IMR-90 (cell line): Measurements from ENCODE around the gene LIMS2. TPM values are rescaled to one million over a fixed set of nuclear protein-coding genes. Genes with fewer than 3 reads are reported as not detected.

Source experiments
- ATAC-seq: fragments of 200-7000 bp; cut with Tn5 transposase; 2 replicates; pipeline ENCODE4 v1.9.1; 2020; ENCODE audit warnings: low read depth, mild to moderate bottlenecking, moderate library complexity
- BruUV-seq: library from RNA; stranded (reverse); fragments of 400-500 nt; replicated peaks from 2 replicates; lab custom pipeline; 2021; lab: Mats Ljungman, UMichigan
- CTCF ChIA-PET: fragments of 300-600 bp; formaldehyde crosslinking; extraction: SDS; loops from one replicate; lab custom pipeline; 2021; ENCODE audit warnings: antibody characterized with exemption; lab: Yijun Ruan, JAX
- POLR2A ChIA-PET: fragments of 300-600 bp; sonication (Branson Sonifier 250); formaldehyde crosslinking; loops from one replicate; lab custom pipeline; 2022; ENCODE audit warnings: antibody characterized with exemption; ENCODE audit not compliant: unreplicated experiment; lab: Charles Lee
- DNase-seq: peaks from one replicate; pipeline ENCODE4 v3.0.0; 2013
- H2AFZ ChIP-seq: replicated peaks from 2 replicates; pipeline ENCODE3; 2013; ENCODE audit warnings: low read length, mild to moderate bottlenecking; ENCODE audit not compliant: poor library complexity
- H2AK5ac ChIP-seq: 2 replicates; pipeline ENCODE4 v1.6.1; 2013; ENCODE audit warnings: low read depth, low read length, inconsistent platforms
- H2AK9ac ChIP-seq: replicated peaks from 2 replicates; pipeline ENCODE3; 2013; ENCODE audit warnings: mild to moderate bottlenecking, low read depth, low read length, moderate library complexity; ENCODE audit not compliant: poor library complexity
- H2BK120ac ChIP-seq: 2 replicates; pipeline ENCODE4 v1.6.1; 2013; ENCODE audit warnings: low read depth, low read length, inconsistent platforms
- H2BK15ac ChIP-seq: 3 replicates; pipeline ENCODE4 v1.6.1; 2013; ENCODE audit warnings: low read depth, low read length, inconsistent platforms
- H2BK20ac ChIP-seq: 2 replicates; pipeline ENCODE4 v1.6.1; 2013; ENCODE audit warnings: low read depth, mild to moderate bottlenecking, inconsistent platforms, low read length, moderate library complexity
- H2BK5ac ChIP-seq: 2 replicates; pipeline ENCODE4 v1.6.1; 2013; ENCODE audit warnings: mild to moderate bottlenecking, low read depth, low read length, inconsistent platforms; ENCODE audit not compliant: poor library complexity, severe bottlenecking
- H3K14ac ChIP-seq: replicated peaks from 2 replicates; pipeline ENCODE4 v1.6.1; 2013; ENCODE audit warnings: low read depth, low read length, inconsistent platforms
- H3K18ac ChIP-seq: 2 replicates; pipeline ENCODE4 v1.6.1; 2013; ENCODE audit warnings: low read depth, low read length, control low read depth
- H3K23ac ChIP-seq: 2 replicates; pipeline ENCODE4 v1.6.1; 2013; ENCODE audit warnings: low read depth, low read length, inconsistent platforms
- H3K27ac ChIP-seq: 2 replicates; pipeline ENCODE4 v1.5.1; 2013; ENCODE audit warnings: mild to moderate bottlenecking, control low read depth, low read length; ENCODE audit not compliant: insufficient read depth
- H3K27me3 ChIP-seq: 2 replicates; pipeline ENCODE4 v1.6.1; 2013; ENCODE audit warnings: low read length; ENCODE audit not compliant: control insufficient read depth, insufficient read depth
- H3K36me3 ChIP-seq: 2 replicates; pipeline ENCODE4 v1.6.1; 2013; ENCODE audit warnings: low read length, mixed read lengths; ENCODE audit not compliant: control insufficient read depth, insufficient read depth
- H3K4ac ChIP-seq: 2 replicates; pipeline ENCODE4 v1.6.1; 2013; ENCODE audit warnings: low read depth, low read length, inconsistent platforms
- H3K4me1 ChIP-seq: 2 replicates; pipeline ENCODE4 v1.6.1; 2013; ENCODE audit warnings: low read length, mixed read lengths; ENCODE audit not compliant: control insufficient read depth, insufficient read depth
- H3K4me2 ChIP-seq: 2 replicates; pipeline ENCODE4 v1.6.1; 2013; ENCODE audit warnings: low read depth, mild to moderate bottlenecking, control low read depth, low read length, moderate library complexity
- H3K4me3 ChIP-seq: 2 replicates; pipeline ENCODE4 v1.5.1; 2013; ENCODE audit warnings: low read depth, mild to moderate bottlenecking, control low read depth, low read length, moderate library complexity; ENCODE audit not compliant: insufficient read depth
- H3K56ac ChIP-seq: 2 replicates; pipeline ENCODE4 v1.6.1; 2013; ENCODE audit warnings: low read length, inconsistent platforms; ENCODE audit not compliant: insufficient read depth; ENCODE audit errors: extremely low read depth
- H3K79me1 ChIP-seq, 2 experiments: 2 replicates each; pipeline ENCODE4 v1.6.1; 2013; ENCODE audit warnings: low read length in 2 of 2, inconsistent platforms in 1 of 2, low read depth in 1 of 2
- H3K9ac ChIP-seq: 2 replicates; pipeline ENCODE4 v1.6.1; 2013; ENCODE audit warnings: low read depth, low read length, control low read depth
- H3K9me1 ChIP-seq: 2 replicates; pipeline ENCODE4 v1.6.1; 2013; ENCODE audit warnings: low read length, inconsistent platforms; ENCODE audit not compliant: insufficient read depth
- H3K9me3 ChIP-seq: 2 replicates; pipeline ENCODE4 v1.6.1; 2013; ENCODE audit warnings: low read length; ENCODE audit not compliant: control insufficient read depth, insufficient read depth
- H4K20me1 ChIP-seq: 2 replicates; pipeline ENCODE4 v1.6.1; 2013; ENCODE audit warnings: low read length, inconsistent platforms; ENCODE audit not compliant: insufficient read depth
- H4K5ac ChIP-seq: 2 replicates; pipeline ENCODE4 v1.6.1; 2013; ENCODE audit warnings: mild to moderate bottlenecking, low read depth, low read length, control low read depth
- H4K8ac ChIP-seq, 2 experiments: 2 replicates each; pipeline ENCODE4 v1.6.1; 2013; ENCODE audit warnings: low read depth in 2 of 2, low read length in 2 of 2, control low read depth in 1 of 2, inconsistent platforms in 1 of 2
- H4K91ac ChIP-seq: 2 replicates; pipeline ENCODE4 v1.6.1; 2013; ENCODE audit warnings: low read depth, low read length, inconsistent platforms; ENCODE audit not compliant: insufficient read depth
- BHLHE40 ChIP-seq: fragments of 150-350 bp; IDR thresholded peaks from 2 replicates; pipeline ENCODE4 v1.6.1; 2016; ENCODE audit warnings: mild to moderate bottlenecking, low read depth, low read length
- CEBPB ChIP-seq: IDR thresholded peaks from 2 replicates; pipeline ENCODE4 v1.6.1; 2012; ENCODE audit warnings: low read depth, low read length, improper control_type of control experiment
- CHD1 ChIP-seq: IDR thresholded peaks from 2 replicates; pipeline ENCODE4 v1.6.1; 2012; ENCODE audit warnings: low read depth, low read length, improper control_type of control experiment
- FOS ChIP-seq: fragments of 150-350 bp; IDR thresholded peaks from 2 replicates; pipeline ENCODE4 v1.6.1; 2016; ENCODE audit warnings: low read depth, low read length
- MAFK ChIP-seq: IDR thresholded peaks from 2 replicates; pipeline ENCODE4 v1.6.1; 2012; ENCODE audit warnings: low read depth, low read length, improper control_type of control experiment
- MAZ ChIP-seq: IDR thresholded peaks from 2 replicates; pipeline ENCODE4 v1.6.1; 2012; ENCODE audit warnings: low read depth, mild to moderate bottlenecking, low read length, improper control_type of control experiment, moderate library complexity, borderline replicate concordance
- MXI1 ChIP-seq: IDR thresholded peaks from 2 replicates; pipeline ENCODE4 v1.6.1; 2012; ENCODE audit warnings: low read depth, mild to moderate bottlenecking, low read length, moderate library complexity, borderline replicate concordance
- NFE2L2 ChIP-seq: fragments of 150-350 bp; IDR thresholded peaks from 2 replicates; pipeline ENCODE4 v1.6.1; 2016; ENCODE audit warnings: low read depth, mild to moderate bottlenecking, low read length
- POLR2A ChIP-seq: IDR thresholded peaks from 2 replicates; pipeline ENCODE4 v1.6.1; 2012; ENCODE audit warnings: mild to moderate bottlenecking, low read depth, low read length
- RAD21 ChIP-seq: IDR thresholded peaks from 2 replicates; pipeline ENCODE4 v1.6.1; 2012; ENCODE audit warnings: low read length, improper control_type of control experiment
- RCOR1 ChIP-seq: IDR thresholded peaks from 2 replicates; pipeline ENCODE4 v1.6.1; 2012; ENCODE audit warnings: mild to moderate bottlenecking, low read length, improper control_type of control experiment; ENCODE audit not compliant: insufficient replicate concordance
- RFX5 ChIP-seq: IDR thresholded peaks from 2 replicates; pipeline ENCODE4 v1.8.0; 2012; ENCODE audit warnings: low read depth, mild to moderate bottlenecking, low read length, moderate library complexity
- SMC3 ChIP-seq: fragments of 150-350 bp; IDR thresholded peaks from 2 replicates; pipeline ENCODE4 v1.6.1; 2016; ENCODE audit warnings: low read depth, mild to moderate bottlenecking, antibody characterized with exemption, low read length, moderate library complexity
- WGBS, 2 experiments: methylation state at CpG; one replicate each; pipeline versions ENCODE4 v1.1.5 to v1.1.7; 2013; ENCODE audit warnings: missing lambda C conversion rate in 2 of 2; ENCODE audit not compliant: insufficient read length in 1 of 2; ENCODE audit errors: extremely low coverage in 2 of 2; 5-methylcytosine and 5-hydroxymethylcytosine counted together
- dilution Hi-C: fragments of 300-500 bp; cut with HindIII; formaldehyde crosslinking; loops from one replicate; pipeline ENCODE4 v1.14.3; 2018; ENCODE audit warnings: low sequenced_read_pairs; ENCODE audit not compliant: unreplicated experiment
- in situ Hi-C: fragments of 300-500 bp; cut with MboI; formaldehyde crosslinking; loops from 3 replicates; pipeline ENCODE4 v1.14.3; 2019; ENCODE audit warnings: low sequenced_read_pairs, inconsistent platforms, mixed read lengths
- intact Hi-C: fragments of 100-400 bp; cut with micrococcal nuclease; formaldehyde crosslinking; loops from 2 replicates; pipeline ENCODE4 v1.10.0; 2022
- polyA plus RNA-seq, 3 experiments: library from polyadenylated mRNA; depleted of rRNA; stranded (reverse); fragments of >200 nt; gene quantifications; 2 replicates each; pipeline ENCODE4 v1.2.3, GENCODE V29; 2012; ENCODE audit warnings: low replicate concordance in 1 of 3
- total RNA-seq: library from RNA; depleted of rRNA; stranded (reverse); fragments of >200 nt; gene quantifications from 2 replicates; pipeline ENCODE4 v1.2.3, GENCODE V29; 2012
- TF ChIP-seq, protein P1 (sequence below): conservative IDR thresholded peaks from 2 replicates; pipeline ENCODE4 v1.5.1; 2012; ENCODE audit warnings: mild to moderate bottlenecking, low read depth, low read length, improper control_type of control experiment
- TF ChIP-seq, protein P2 (sequence below): fragments of 150-350 bp; IDR thresholded peaks from 2 replicates; pipeline ENCODE4 v1.6.1; 2016; ENCODE audit warnings: low read depth, mild to moderate bottlenecking, low read length, moderate library complexity, borderline replicate concordance
- TF ChIP-seq, protein P3 (sequence below): fragments of 150-350 bp; IDR thresholded peaks from 2 replicates; pipeline ENCODE4 v1.6.1; 2017; ENCODE audit warnings: mild to moderate bottlenecking, antibody characterized with exemption, low read length, low read depth

LIMS2 gene
- total and polyA plus RNA-seq, 2 of the 4 experiments (the other 2 are of a cell fraction), result 1.3 to 18.8 TPM

DNA sequence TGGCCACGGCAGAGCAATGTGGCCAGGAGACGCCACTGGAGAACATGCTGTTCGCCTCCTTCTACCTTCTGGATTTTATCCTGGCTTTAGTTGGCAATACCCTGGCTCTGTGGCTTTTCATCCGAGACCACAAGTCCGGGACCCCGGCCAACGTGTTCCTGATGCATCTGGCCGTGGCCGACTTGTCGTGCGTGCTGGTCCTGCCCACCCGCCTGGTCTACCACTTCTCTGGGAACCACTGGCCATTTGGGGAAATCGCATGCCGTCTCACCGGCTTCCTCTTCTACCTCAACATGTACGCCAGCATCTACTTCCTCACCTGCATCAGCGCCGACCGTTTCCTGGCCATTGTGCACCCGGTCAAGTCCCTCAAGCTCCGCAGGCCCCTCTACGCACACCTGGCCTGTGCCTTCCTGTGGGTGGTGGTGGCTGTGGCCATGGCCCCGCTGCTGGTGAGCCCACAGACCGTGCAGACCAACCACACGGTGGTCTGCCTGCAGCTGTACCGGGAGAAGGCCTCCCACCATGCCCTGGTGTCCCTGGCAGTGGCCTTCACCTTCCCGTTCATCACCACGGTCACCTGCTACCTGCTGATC is 24.4 kb downstream of the LIMS2 start:
- Histone ChIP-seq H3K18ac (no peak overlapping the region), H4K91ac (no peak overlapping the region), H4K8ac (no peak overlapping the region), H3K9me3 (no peaks in the 10 kb centered on the region), H2BK15ac (no peak overlapping the region), H4K20me1 (peaks cover 5% of the 10 kb centered on the region), H3K9me1 (peaks cover 17% of the 10 kb centered on the region; the same call in 1 of the 2 replicates), H2BK120ac (no peak overlapping the region), H2AFZ (peak overlapping the region; percentile 6), H2AK9ac (no peak overlapping the region), H2BK20ac (no peak overlapping the region), H3K4me3 (no peak overlapping the region), H3K4me2 (no peak overlapping the region), H3K4me1 (peaks cover 7% of the 10 kb centered on the region; the same call in 1 of the 2 replicates), H3K56ac (no peak overlapping the region), H3K14ac (no peak overlapping the region), H3K4ac (no peak overlapping the region), H3K36me3 (peaks cover 14% of the 10 kb centered on the region), H3K23ac (no peak overlapping the region), H2BK5ac (no peak overlapping the region), H3K79me1 (peaks cover 0 to 16% of the 10 kb centered on the region in 2 experiments; a peak in 2 of 4 replicates), H3K27ac (no peak overlapping the region), H3K9ac (no peak overlapping the region), H4K5ac (no peak overlapping the region), H3K27me3 (no peaks in the 10 kb centered on the region), H2AK5ac (no peak overlapping the region)
- POLR2A ChIA-PET, result no interaction called here
- intact Hi-C loops (no loop called here), in situ Hi-C loops (no loop called here), dilution Hi-C loops (no loop called here)
- DNase-seq (no peak), ATAC-seq (no peak)
- WGBS, 2 experiments, result 92% methylated on average over 20 of the region's 28 CpGs; no CpG with 5 or more reads in 1 of the 2 experiments
- no TSS peak for BruUV-seq
- TF ChIP-seq POLR2A, result no peak
- TF ChIP-seq MXI1, result no peak
- TF ChIP-seq SMC3, result no peak
- TF ChIP-seq RFX5, result no peak
- TF ChIP-seq RAD21, result no peak
- no peak for TF ChIP-seq CEBPB
- TF ChIP-seq, protein P1, sequence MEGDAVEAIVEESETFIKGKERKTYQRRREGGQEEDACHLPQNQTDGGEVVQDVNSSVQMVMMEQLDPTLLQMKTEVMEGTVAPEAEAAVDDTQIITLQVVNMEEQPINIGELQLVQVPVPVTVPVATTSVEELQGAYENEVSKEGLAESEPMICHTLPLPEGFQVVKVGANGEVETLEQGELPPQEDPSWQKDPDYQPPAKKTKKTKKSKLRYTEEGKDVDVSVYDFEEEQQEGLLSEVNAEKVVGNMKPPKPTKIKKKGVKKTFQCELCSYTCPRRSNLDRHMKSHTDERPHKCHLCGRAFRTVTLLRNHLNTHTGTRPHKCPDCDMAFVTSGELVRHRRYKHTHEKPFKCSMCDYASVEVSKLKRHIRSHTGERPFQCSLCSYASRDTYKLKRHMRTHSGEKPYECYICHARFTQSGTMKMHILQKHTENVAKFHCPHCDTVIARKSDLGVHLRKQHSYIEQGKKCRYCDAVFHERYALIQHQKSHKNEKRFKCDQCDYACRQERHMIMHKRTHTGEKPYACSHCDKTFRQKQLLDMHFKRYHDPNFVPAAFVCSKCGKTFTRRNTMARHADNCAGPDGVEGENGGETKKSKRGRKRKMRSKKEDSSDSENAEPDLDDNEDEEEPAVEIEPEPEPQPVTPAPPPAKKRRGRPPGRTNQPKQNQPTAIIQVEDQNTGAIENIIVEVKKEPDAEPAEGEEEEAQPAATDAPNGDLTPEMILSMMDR, result no peak
- TF ChIP-seq NFE2L2, result no peak
- TF ChIP-seq RCOR1, result no peak
- no peak for TF ChIP-seq BHLHE40
- TF ChIP-seq MAZ, result no peak
- TF ChIP-seq, protein P2, sequence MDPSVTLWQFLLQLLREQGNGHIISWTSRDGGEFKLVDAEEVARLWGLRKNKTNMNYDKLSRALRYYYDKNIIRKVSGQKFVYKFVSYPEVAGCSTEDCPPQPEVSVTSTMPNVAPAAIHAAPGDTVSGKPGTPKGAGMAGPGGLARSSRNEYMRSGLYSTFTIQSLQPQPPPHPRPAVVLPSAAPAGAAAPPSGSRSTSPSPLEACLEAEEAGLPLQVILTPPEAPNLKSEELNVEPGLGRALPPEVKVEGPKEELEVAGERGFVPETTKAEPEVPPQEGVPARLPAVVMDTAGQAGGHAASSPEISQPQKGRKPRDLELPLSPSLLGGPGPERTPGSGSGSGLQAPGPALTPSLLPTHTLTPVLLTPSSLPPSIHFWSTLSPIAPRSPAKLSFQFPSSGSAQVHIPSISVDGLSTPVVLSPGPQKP, result no peak
- no peak for TF ChIP-seq FOS
- no peak for TF ChIP-seq CHD1
- TF ChIP-seq, protein P3, sequence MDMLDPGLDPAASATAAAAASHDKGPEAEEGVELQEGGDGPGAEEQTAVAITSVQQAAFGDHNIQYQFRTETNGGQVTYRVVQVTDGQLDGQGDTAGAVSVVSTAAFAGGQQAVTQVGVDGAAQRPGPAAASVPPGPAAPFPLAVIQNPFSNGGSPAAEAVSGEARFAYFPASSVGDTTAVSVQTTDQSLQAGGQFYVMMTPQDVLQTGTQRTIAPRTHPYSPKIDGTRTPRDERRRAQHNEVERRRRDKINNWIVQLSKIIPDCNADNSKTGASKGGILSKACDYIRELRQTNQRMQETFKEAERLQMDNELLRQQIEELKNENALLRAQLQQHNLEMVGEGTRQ, result no peak
- TF ChIP-seq MAFK, result no peak
- CTCF ChIA-PET, result interaction anchor here (2.3 kb wide), 1 partner anchor 60 kb away, joined by 15 read pairs; no protein-coding TSS in a partner anchor
